HG03175 (cell line): ENCODE results near the gene RTL9.
"Not testable (repeated sequence)": the region's sequence is repeated elsewhere in the genome, so short reads cannot be mapped to it uniquely, and the experiment has no call there.

ENCODE experiments used
- ATAC-seq: cut with Tn5 transposase; IDR thresholded peaks from one replicate; pipeline ENCODE4 v1.9.1; 2021; ENCODE audit warnings: mild to moderate bottlenecking, moderate library complexity; ENCODE audit not compliant: unreplicated experiment

RTL9 gene

GRCh38 chrX:110403441-110404238, 45.0 kb downstream of the RTL9 start:
- ATAC-seq: no peak

GRCh38 chrX:110404376-110404775, 45.7 kb downstream of the RTL9 start:
- no peak for ATAC-seq

- ATAC-seq: not testable (repeated sequence)
Observed at GRCh38 chrX:110406250-110406649, 47.6 kb downstream of the RTL9 start.

- no peak for ATAC-seq
Observed at GRCh38 chrX:110406822-110407221, 48.2 kb downstream of the RTL9 start.

- no peak for ATAC-seq
Observed at GRCh38 chrX:110407910-110408545, 49.4 kb downstream of the RTL9 start.
